ENCODE data around the gene CABP1. TPM values are rescaled to one million over a fixed set of nuclear protein-coding genes. Genes with fewer than 3 reads are reported as not detected.
A peak's percentile ranks its signal among the peaks of the same experiment; 100 is the strongest.

CABP1 gene
- total RNA-seq, 1 donor from 2014 or later: not detected

- DNase-seq (ENCODE audit: low read depth): no peak
Observed at GRCh38 chr12:120630104-120630892, 10.1 kb upstream of the CABP1 start.

GRCh38 chr12:120631097-120631496 lies 9.3 kb upstream of the CABP1 start:
- no peak for DNase-seq (ENCODE audit: low read depth)

- peak; percentile 59 for DNase-seq (ENCODE audit: low read depth)
Observed at GRCh38 chr12:120640861-120641833, 721 bp downstream of the CABP1 start.

GRCh38 chr12:120642121-120642520 lies 1.7 kb downstream of the CABP1 start:
- no peak for DNase-seq (ENCODE audit: low read depth)

- no peak for DNase-seq (ENCODE audit: low read depth)
Observed at GRCh38 chr12:120642826-120643225, 2.4 kb downstream of the CABP1 start.

- DNase-seq (ENCODE audit: low read depth): no peak
Observed at GRCh38 chr12:120643574-120643973, 3.1 kb downstream of the CABP1 start.

- no peak for DNase-seq (ENCODE audit: low read depth)
Observed at GRCh38 chr12:120646044-120646443, 5.6 kb downstream of the CABP1 start.

GRCh38 chr12:120647375-120647755 lies 6.9 kb downstream of the CABP1 start:
- DNase-seq (ENCODE audit: low read depth): no peak

- no peak for DNase-seq (ENCODE audit: low read depth)
Observed at GRCh38 chr12:120649442-120650232, 9.2 kb downstream of the CABP1 start.

- DNase-seq (ENCODE audit: low read depth): no peak
Observed at GRCh38 chr12:120650233-120650690, 9.8 kb downstream of the CABP1 start.

GRCh38 chr12:120651821-120652220 lies 11.4 kb downstream of the CABP1 start:
- no peak for DNase-seq (ENCODE audit: low read depth)

- no peak for DNase-seq (ENCODE audit: low read depth)
Observed at GRCh38 chr12:120652656-120653435, 12.4 kb downstream of the CABP1 start.

GRCh38 chr12:120653611-120654010 lies 13.2 kb downstream of the CABP1 start:
- DNase-seq (ENCODE audit: low read depth): no peak

GRCh38 chr12:120654656-120655055 lies 14.2 kb downstream of the CABP1 start:
- DNase-seq (ENCODE audit: low read depth): peak; percentile 43

- no peak for DNase-seq (ENCODE audit: low read depth)
Observed at GRCh38 chr12:120656008-120656407, 15.6 kb downstream of the CABP1 start.

GRCh38 chr12:120658286-120659150 lies 18.1 kb downstream of the CABP1 start:
- DNase-seq (ENCODE audit: low read depth): no peak

- no peak for DNase-seq (ENCODE audit: low read depth)
Observed at GRCh38 chr12:120659151-120659525, 18.7 kb downstream of the CABP1 start.

GRCh38 chr12:120661432-120661831 lies 21.0 kb downstream of the CABP1 start:
- no peak for DNase-seq (ENCODE audit: low read depth)

GRCh38 chr12:120662879-120663278 lies 22.5 kb downstream of the CABP1 start:
- DNase-seq (ENCODE audit: low read depth): no peak

All from myocyte (in vitro differentiated cells).